Stomach (tissue), 19 donors: ENCODE measurements around the gene RXFP2. TPM values are rescaled to one million over a fixed set of nuclear protein-coding genes. Genes with fewer than 3 reads are reported as not detected.

Source experiments
- DNase-seq, 2 donors: peaks; one replicate each; pipeline versions ENCODE4 v3.0.0 to v3.0.0-alpha.2; 2013 to 2019
- H3K27ac ChIP-seq, 5 donors: fragments of 200-600 bp in 4 of 5; sonication (generic) in 4 of 5; one replicate each; pipeline ENCODE4 v1.5.1; 2013 to 2019; ENCODE audit warnings: mild to moderate bottlenecking in 1 of 5, moderate library complexity in 1 of 5
- H3K27me3 ChIP-seq, 3 donors: fragments of 200-600 bp; sonication (generic); one replicate each; pipeline ENCODE4 v1.5.1; 2017 to 2019; ENCODE audit warnings: mixed run types in 1 of 3
- H3K36me3 ChIP-seq, 4 donors: fragments of 200-600 bp; sonication (generic); 1 replicate in 3 of 4; 2 replicates in 1 of 4; pipeline ENCODE4 v1.5.1; 2016 to 2019
- H3K4me1 ChIP-seq, 4 donors: fragments of 200-600 bp; sonication (generic); one replicate each; pipeline ENCODE4 v1.5.1; 2016 to 2019
- H3K4me3 ChIP-seq, 4 donors: fragments of 200-600 bp; sonication (generic) in 3 of 4; one replicate each; pipeline ENCODE4 v1.5.1; 2016 to 2019; ENCODE audit warnings: mild to moderate bottlenecking in 1 of 4
- H3K9me3 ChIP-seq, 4 donors: fragments of 200-600 bp; sonication (generic); one replicate each; pipeline ENCODE4 v1.5.1; 2016 to 2019
- CTCF ChIP-seq, 7 experiments: fragments of 450-650 bp in 4 of 7; fragments of 200-600 bp in 3 of 7; sonication (generic) in 3 of 7; IDR thresholded peaks; one replicate each; pipeline ENCODE4 v1.5.1; 2016 to 2019; ENCODE audit warnings: antibody characterized with exemption in 7 of 7, control low read depth in 2 of 7, mild to moderate bottlenecking in 1 of 7
- EP300 ChIP-seq: sonication (generic); formaldehyde crosslinking; IDR thresholded peaks from one replicate; pipeline ENCODE4 v1.6.1; 2017; ENCODE audit warnings: antibody characterized with exemption
- POLR2A ChIP-seq, 4 donors: fragments of 450-650 bp; IDR thresholded peaks; one replicate each; pipeline ENCODE4 v1.6.1; 2016; ENCODE audit warnings: antibody characterized with exemption in 4 of 4, control low read depth in 2 of 4, mild to moderate bottlenecking in 1 of 4, moderate library complexity in 1 of 4
- POLR2AphosphoS5 ChIP-seq, 3 donors: sonication (generic); formaldehyde crosslinking; IDR thresholded peaks; one replicate each; pipeline ENCODE4 v1.6.1; 2016; ENCODE audit warnings: antibody characterized with exemption in 3 of 3
- WGBS, 5 donors: extraction: QIAGEN DNeasy Blood & Tissue Kit in 3 of 5; methylation state at CpG; one replicate each; pipeline versions ENCODE4 v1.1.5 to v1.1.7; 2013 to 2018; 5-methylcytosine and 5-hydroxymethylcytosine counted together
- intact Hi-C: fragments of 100-400 bp; cut with DNase I; formaldehyde crosslinking; loops from one replicate; pipeline ENCODE4 v1.15.1; 2023; ENCODE audit warnings: low total_unique reads
- long read RNA-seq, 10 donors: transcript quantifications; one replicate each; lab custom pipeline, GENCODE V29; 2026
- polyA plus RNA-seq, 3 donors: library from polyadenylated mRNA; stranded (reverse); fragments of 200-250 nt; gene quantifications; one replicate each; pipeline ENCODE4 v1.2.3, GENCODE V29; 2013
- total RNA-seq, 5 donors: library from RNA; depleted of rRNA; stranded (reverse); fragments of >200 nt; gene quantifications; one replicate each; pipeline versions ENCODE4 v1.1.0 to v1.2.3, GENCODE V29; 2014 to 2016
- donor health status: healthy with polysubstance abuse.
- donor health status: Bipolar disorder and iron deficiency.
- donor health status: healthy.

Gene RXFP2
- total RNA-seq (not detected), polyA plus RNA-seq (not detected)
- long read RNA-seq, donor 1, result 0 reads
- long read RNA-seq, donor 2, result 0 reads
- long read RNA-seq, donor 3, result 0 reads
- long read RNA-seq, donor 4, result 0 reads
- long read RNA-seq, donor 5, result 0 reads
- long read RNA-seq, donor 6, result 0 reads
- long read RNA-seq, donor 7, result 0 reads
- long read RNA-seq, donor 8, result 0 reads
- long read RNA-seq, donor 9, result 0 reads
- long read RNA-seq, donor 10, result 0 reads

- TF ChIP-seq EP300, result no peak
- TF ChIP-seq POLR2AphosphoS5 (IDR thresholded peaks at IDR 0.05), result no peak
- no peak for TF ChIP-seq POLR2A (IDR thresholded peaks at IDR 0.05)
- no peak for TF ChIP-seq CTCF (IDR thresholded peaks at IDR 0.05)
- DNase-seq, result no peak
- WGBS, 5 donors, result 77 to 86% (median 80%) methylated on average over 2 of the region's 2 CpGs
- Histone ChIP-seq H3K4me1 (peaks cover 0 to 7% (median 2%) of the 10 kb centered on the region in 4 donors), H3K27ac (no peak within 1 kb of the TSS), H3K27me3 (peaks cover 0 to 4% (median 0%) of the 10 kb centered on the region in 3 donors), H3K9me3 (no peaks in the 10 kb centered on the region), H3K4me3 (no peak within 1 kb of the TSS), H3K36me3 (no peaks in the 10 kb centered on the region)
- intact Hi-C loops, result no loop called here
Observed at GRCh38 chr13:31739226-31739625, at the start of gene RXFP2. Gene RXFP2, plus strand, starts transcription at chr13:31739526. Its CDS starts 87 bp downstream, at chr13:31739613.

GRCh38 chr13:31697290-31697689, 42.0 kb upstream of the RXFP2 start:
- no peak overlapping the region for H3K4me3 ChIP-seq
- no peaks in the 10 kb centered on the region for H3K27me3 ChIP-seq
- peaks cover 0 to 21% (median 16%) of the 10 kb centered on the region in 4 donors for H3K9me3 ChIP-seq
- no peak for DNase-seq
- TF ChIP-seq POLR2AphosphoS5 (IDR thresholded peaks at IDR 0.05) (no peak), EP300 (no peak), POLR2A (IDR thresholded peaks at IDR 0.05) (no peak), CTCF (IDR thresholded peaks at IDR 0.05) (no peak)
- no peaks in the 10 kb centered on the region for H3K4me1 ChIP-seq
- intact Hi-C loops, result no loop called here
- WGBS, 5 donors, result 0% methylated on average over 1 of the region's 1 CpG
- no peaks in the 10 kb centered on the region for H3K36me3 ChIP-seq
- no peak overlapping the region for H3K27ac ChIP-seq

- Histone ChIP-seq H3K27me3 (no peaks in the 10 kb centered on the region), H3K4me1 (no peaks in the 10 kb centered on the region), H3K27ac (no peak overlapping the region), H3K4me3 (no peak overlapping the region), H3K9me3 (peaks cover 0 to 14% (median 11%) of the 10 kb centered on the region in 4 donors), H3K36me3 (no peaks in the 10 kb centered on the region)
- no peak for TF ChIP-seq POLR2A (IDR thresholded peaks at IDR 0.05)
- TF ChIP-seq CTCF (IDR thresholded peaks at IDR 0.05), result no peak
- TF ChIP-seq EP300, result no peak
- no peak for TF ChIP-seq POLR2AphosphoS5 (IDR thresholded peaks at IDR 0.05)
- WGBS, 5 donors, result 33 to 41% (median 36%) methylated on average over 3 of the region's 3 CpGs
- intact Hi-C loops, result no loop called here
- peak in 1 of 2 donors; percentile 5 for DNase-seq
Observed at GRCh38 chr13:31699650-31700049, 39.7 kb upstream of the RXFP2 start.

- intact Hi-C loops, result no loop called here
- H3K4me3 ChIP-seq, result no peak overlapping the region
- H3K27ac ChIP-seq, result no peak overlapping the region
- no peak for DNase-seq
- no peak for TF ChIP-seq EP300
- TF ChIP-seq POLR2AphosphoS5 (IDR thresholded peaks at IDR 0.05), result no peak
- TF ChIP-seq CTCF (IDR thresholded peaks at IDR 0.05), result no peak
- TF ChIP-seq POLR2A (IDR thresholded peaks at IDR 0.05), result no peak
- WGBS, 5 donors, result 87 to 94% (median 91%) methylated on average over 3 of the region's 3 CpGs
- H3K9me3 ChIP-seq, result no peaks in the 10 kb centered on the region
- no peaks in the 10 kb centered on the region for H3K36me3 ChIP-seq
- H3K4me1 ChIP-seq, result no peaks in the 10 kb centered on the region
- H3K27me3 ChIP-seq, result no peaks in the 10 kb centered on the region
Observed at GRCh38 chr13:31703780-31704179, 35.5 kb upstream of the RXFP2 start.
